Measurements from ENCODE around the gene KCNA5. TPM values are rescaled to one million over a fixed set of nuclear protein-coding genes. Genes with fewer than 3 reads are reported as not detected.
A peak's percentile ranks its signal among the peaks of the same experiment; 100 is the strongest.

The KCNA5 gene
- total RNA-seq, 4 donors from 2014 or later: 0.84 to 3.7 (median 1.5) TPM

GRCh38 chr12:5022025-5022424 lies 21.7 kb upstream of the KCNA5 start:
- Histone ChIP-seq H3K9me3 (no peaks in the 10 kb centered on the region), H3K4me1 (no peaks in the 10 kb centered on the region), H3K27ac (no peak overlapping the region), H3K36me3 (no peaks in the 10 kb centered on the region), H3K27me3 (no peaks in the 10 kb centered on the region), H3K4me3 (no peak overlapping the region)
- TF ChIP-seq CTCF (IDR thresholded peaks at IDR 0.05): no peak
- TF ChIP-seq EP300 (IDR thresholded peaks at IDR 0.05): no peak
- no peak for TF ChIP-seq POLR2A (IDR thresholded peaks at IDR 0.05)
- no peak for DNase-seq (ENCODE audit: low spot score in 2 of 2)
- WGBS, 2 donors: 81 to 85% methylated on average over 4 of the region's 4 CpGs

GRCh38 chr12:5022465-5023061 lies 21.1 kb upstream of the KCNA5 start:
- H3K36me3 ChIP-seq: no peaks in the 10 kb centered on the region
- H3K9me3 ChIP-seq: no peaks in the 10 kb centered on the region
- no peaks in the 10 kb centered on the region for H3K27me3 ChIP-seq
- WGBS, 2 donors: 20 to 22% methylated on average over 10 to 12 of the region's 12 CpGs
- H3K27ac ChIP-seq: no peak overlapping the region
- no peak for TF ChIP-seq POLR2A (IDR thresholded peaks at IDR 0.05)
- TF ChIP-seq CTCF (IDR thresholded peaks at IDR 0.05): peak; percentile 66 to 85 (median 70)
- no peak for DNase-seq (ENCODE audit: low spot score in 2 of 2)
- H3K4me3 ChIP-seq: no peak overlapping the region
- no peaks in the 10 kb centered on the region for H3K4me1 ChIP-seq

- 86 to 98% methylated on average over 6 of the region's 6 CpGs for WGBS, 2 donors
- Histone ChIP-seq H3K9me3 (no peaks in the 10 kb centered on the region), H3K36me3 (no peaks in the 10 kb centered on the region), H3K4me3 (no peak overlapping the region), H3K27ac (no peak overlapping the region), H3K4me1 (no peaks in the 10 kb centered on the region), H3K27me3 (no peaks in the 10 kb centered on the region)
- no peak for DNase-seq (ENCODE audit: low spot score in 2 of 2)
- no peak for TF ChIP-seq POLR2A (IDR thresholded peaks at IDR 0.05)
- TF ChIP-seq CTCF (IDR thresholded peaks at IDR 0.05): no peak
- TF ChIP-seq EP300 (IDR thresholded peaks at IDR 0.05): no peak
Measured at GRCh38 chr12:5023842-5024241, 19.8 kb upstream of the KCNA5 start.

GRCh38 chr12:5026342-5026938 lies 17.2 kb upstream of the KCNA5 start:
- TF ChIP-seq POLR2A (IDR thresholded peaks at IDR 0.05): no peak
- TF ChIP-seq CTCF (IDR thresholded peaks at IDR 0.05): no peak
- TF ChIP-seq EP300 (IDR thresholded peaks at IDR 0.05): no peak

GRCh38 chr12:5027046-5027821 lies 16.4 kb upstream of the KCNA5 start:
- Histone ChIP-seq H3K4me1 (no peaks in the 10 kb centered on the region), H3K4me3 (no peak overlapping the region), H3K27me3 (no peaks in the 10 kb centered on the region), H3K9me3 (no peaks in the 10 kb centered on the region), H3K27ac (no peak overlapping the region), H3K36me3 (no peaks in the 10 kb centered on the region)
- TF ChIP-seq POLR2A (IDR thresholded peaks at IDR 0.05) (no peak), CTCF (IDR thresholded peaks at IDR 0.05) (no peak)
- no peak for DNase-seq (ENCODE audit: low spot score in 2 of 2)
- 26 to 35% methylated on average over 4 of the region's 4 CpGs for WGBS, 2 donors

More at GRCh38 chr12:5026342-5026938, 17.2 kb upstream of the KCNA5 start:
- H3K4me3 ChIP-seq: no peak overlapping the region
- DNase-seq (ENCODE audit: low spot score in 2 of 2): no peak
- H3K4me1 ChIP-seq: no peaks in the 10 kb centered on the region
- WGBS, 2 donors: 76 to 85% methylated on average over 4 of the region's 4 CpGs
- no peaks in the 10 kb centered on the region for H3K9me3 ChIP-seq
- no peaks in the 10 kb centered on the region for H3K36me3 ChIP-seq
- H3K27me3 ChIP-seq: no peaks in the 10 kb centered on the region
- no peak overlapping the region for H3K27ac ChIP-seq

Measured in tibial nerve (tissue), 4 donors.